SK-N-SH treated with all-trans-retinoic acid at 6 μM for 48 hours (cell line): ENCODE results near the gene ERN1.

Experiments
- ATAC-seq: fragments of 200-7000 bp; cut with Tn5 transposase; 3 replicates; pipeline ENCODE4 v1.9.1; 2020; ENCODE audit warnings: mild to moderate bottlenecking, moderate library complexity
- BACH2 ChIP-seq: fragments of 250-450 bp; sonication (Bioruptor Pico); IDR thresholded peaks from 2 replicates; pipeline ENCODE4 v1.9.0; 2021; ENCODE audit warnings: mild to moderate bottlenecking, borderline replicate concordance
- RARB ChIP-seq: fragments of 250-450 bp; sonication (Bioruptor Pico); IDR thresholded peaks from 2 replicates; pipeline ENCODE4 v1.8.0; 2021; ENCODE audit warnings: mild to moderate bottlenecking, moderate library complexity
- SNAI2 ChIP-seq: fragments of 250-450 bp; sonication (Bioruptor Pico); IDR thresholded peaks from 2 replicates; pipeline ENCODE4 v1.5.0; 2020; ENCODE audit warnings: mild to moderate bottlenecking, moderate library complexity
- TCF4 ChIP-seq: fragments of 250-450 bp; sonication (Bioruptor Pico); IDR thresholded peaks from 2 replicates; pipeline ENCODE4 v1.8.0; 2021; ENCODE audit warnings: mild to moderate bottlenecking, moderate library complexity, borderline replicate concordance
- TF ChIP-seq, protein P1 (sequence below): fragments of 250-450 bp; sonication (Bioruptor Pico); IDR thresholded peaks from 2 replicates; pipeline ENCODE4 v1.5.1; 2021; ENCODE audit warnings: mild to moderate bottlenecking, moderate library complexity

Gene ERN1

DNA sequence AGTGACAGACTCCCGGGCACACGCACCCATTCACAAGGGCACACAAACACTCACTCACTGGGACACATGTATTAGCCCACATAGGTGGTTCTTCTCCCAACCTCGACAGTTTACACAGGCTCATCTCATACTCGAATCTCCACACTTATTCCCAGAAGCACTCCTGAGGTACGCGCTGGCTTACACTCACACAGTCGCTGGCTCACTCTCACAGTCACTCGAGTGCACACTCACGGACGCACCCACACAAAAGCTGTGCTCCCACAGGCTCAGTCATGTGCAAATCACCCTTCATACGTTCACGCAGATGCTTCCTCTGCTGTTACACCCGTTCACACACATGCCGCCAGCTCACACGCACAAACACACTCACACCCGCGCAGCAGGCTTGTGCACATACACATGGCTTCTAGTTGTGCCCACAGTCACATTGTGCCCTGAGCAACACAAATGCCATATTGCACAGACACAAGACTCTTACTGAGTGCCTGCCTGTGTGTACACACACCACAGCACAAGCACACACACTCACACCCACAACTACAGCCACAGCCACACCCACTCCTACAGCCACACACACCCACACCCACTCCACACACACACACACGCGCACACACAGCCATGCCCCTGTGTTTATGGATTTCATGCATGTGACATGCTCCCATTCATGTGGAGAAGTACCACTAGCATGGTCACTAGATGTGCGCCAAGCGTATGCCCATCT is 140.2 kb downstream of the ERN1 start:
- ATAC-seq, result no peak

More for the DNA sequence above, 140.2 kb downstream of the ERN1 start:
- TF ChIP-seq SNAI2 (CRISPR knock-in tag), result no peak
- no peak for TF ChIP-seq TCF4 (CRISPR knock-in tag)
- no peak for TF ChIP-seq BACH2 (CRISPR knock-in tag)
- TF ChIP-seq, protein P1, sequence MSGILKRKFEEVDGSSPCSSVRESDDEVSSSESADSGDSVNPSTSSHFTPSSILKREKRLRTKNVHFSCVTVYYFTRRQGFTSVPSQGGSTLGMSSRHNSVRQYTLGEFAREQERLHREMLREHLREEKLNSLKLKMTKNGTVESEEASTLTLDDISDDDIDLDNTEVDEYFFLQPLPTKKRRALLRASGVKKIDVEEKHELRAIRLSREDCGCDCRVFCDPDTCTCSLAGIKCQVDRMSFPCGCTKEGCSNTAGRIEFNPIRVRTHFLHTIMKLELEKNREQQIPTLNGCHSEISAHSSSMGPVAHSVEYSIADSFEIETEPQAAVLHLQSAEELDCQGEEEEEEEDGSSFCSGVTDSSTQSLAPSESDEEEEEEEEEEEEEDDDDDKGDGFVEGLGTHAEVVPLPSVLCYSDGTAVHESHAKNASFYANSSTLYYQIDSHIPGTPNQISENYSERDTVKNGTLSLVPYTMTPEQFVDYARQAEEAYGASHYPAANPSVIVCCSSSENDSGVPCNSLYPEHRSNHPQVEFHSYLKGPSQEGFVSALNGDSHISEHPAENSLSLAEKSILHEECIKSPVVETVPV (CRISPR knock-in tag), result no peak
- no peak for TF ChIP-seq RARB (CRISPR knock-in tag)
